GM19324 (cell line): ENCODE measurements around the gene UBE2K.
"Not testable (repeated sequence)": the region's sequence is repeated elsewhere in the genome, so short reads cannot be mapped to it uniquely, and the experiment has no call there.

ENCODE experiments used
- ATAC-seq: cut with Tn5 transposase; IDR thresholded peaks from one replicate; pipeline ENCODE4 v1.9.1; 2021; ENCODE audit warnings: mild to moderate bottlenecking, moderate library complexity; ENCODE audit not compliant: unreplicated experiment, low FRiP score

UBE2K gene

GRCh38 chr4:39721273-39721672 lies 23.3 kb downstream of the UBE2K start:
- not testable (repeated sequence) for ATAC-seq

- no peak for ATAC-seq
Measured at GRCh38 chr4:39721788-39722187, 23.9 kb downstream of the UBE2K start.

GRCh38 chr4:39729557-39729956 lies 31.6 kb downstream of the UBE2K start:
- no peak for ATAC-seq

- ATAC-seq = no peak
Measured at GRCh38 chr4:39730072-39730471, 32.1 kb downstream of the UBE2K start.

- ATAC-seq = no peak
Measured at GRCh38 chr4:39731908-39732307, 34.0 kb downstream of the UBE2K start.

GRCh38 chr4:39732728-39733127 lies 34.8 kb downstream of the UBE2K start:
- ATAC-seq = no peak

GRCh38 chr4:39739591-39739990 lies 41.7 kb downstream of the UBE2K start:
- not testable (repeated sequence) for ATAC-seq

- ATAC-seq = no peak
Measured at GRCh38 chr4:39741401-39741800, 43.5 kb downstream of the UBE2K start.

- ATAC-seq = no peak
Measured at GRCh38 chr4:39745920-39746319, 48.0 kb downstream of the UBE2K start.

- ATAC-seq = no peak
Measured at GRCh38 chr4:39750216-39750615, 52.3 kb downstream of the UBE2K start.

GRCh38 chr4:39754309-39754708 lies 56.4 kb downstream of the UBE2K start:
- ATAC-seq = no peak

GRCh38 chr4:39756159-39756558 lies 58.2 kb downstream of the UBE2K start:
- ATAC-seq = no peak

- no peak for ATAC-seq
Measured at GRCh38 chr4:39758176-39758575, 60.2 kb downstream of the UBE2K start.

- no peak for ATAC-seq
Measured at GRCh38 chr4:39759569-39759968, 61.6 kb downstream of the UBE2K start.

GRCh38 chr4:39761005-39761667 lies 63.2 kb downstream of the UBE2K start:
- no peak for ATAC-seq

GRCh38 chr4:39763714-39764572 lies 66.0 kb downstream of the UBE2K start:
- ATAC-seq = no peak

- ATAC-seq = no peak
Measured at GRCh38 chr4:39770005-39770404, 72.1 kb downstream of the UBE2K start.

GRCh38 chr4:39770471-39770870 lies 72.5 kb downstream of the UBE2K start:
- ATAC-seq = no peak

GRCh38 chr4:39770969-39771724 lies 73.2 kb downstream of the UBE2K start:
- no peak for ATAC-seq

- not testable (repeated sequence) for ATAC-seq
Measured at GRCh38 chr4:39781988-39782387, 84.1 kb downstream of the UBE2K start.

- ATAC-seq = no peak
Measured at GRCh38 chr4:39785083-39785482, 87.1 kb downstream of the UBE2K start.
